H9 (cell line): ENCODE data around the gene AIF1L. TPM values are rescaled to one million over a fixed set of nuclear protein-coding genes. Genes with fewer than 3 reads are reported as not detected.

Experiments
- DNase-seq: peaks from one replicate; pipeline ENCODE4 v3.0.0-alpha.2; 2017
- H2AFZ ChIP-seq: one replicate; pipeline ENCODE4 v1.6.1; 2013; ENCODE audit warnings: mild to moderate bottlenecking, low read length, control low read depth, moderate library complexity
- H2AK5ac ChIP-seq: 2 replicates; pipeline ENCODE4 v1.6.1; 2013; ENCODE audit warnings: low read length, control low read depth, mixed read lengths; ENCODE audit not compliant: insufficient read length
- H2BK120ac ChIP-seq: one replicate; pipeline ENCODE4 v1.6.1; 2013; ENCODE audit warnings: low read depth, mild to moderate bottlenecking, low read length, control low read depth, inconsistent platforms; ENCODE audit not compliant: poor library complexity, severe bottlenecking
- H2BK12ac ChIP-seq: 2 replicates; pipeline ENCODE4 v1.6.1; 2013; ENCODE audit warnings: low read length, control low read depth, mixed read lengths, low read depth; ENCODE audit not compliant: insufficient read length
- H2BK15ac ChIP-seq: 2 replicates; pipeline ENCODE4 v1.6.1; 2013; ENCODE audit warnings: low read depth, low read length, control low read depth
- H2BK20ac ChIP-seq: one replicate; pipeline ENCODE4 v1.6.1; 2013; ENCODE audit warnings: low read depth, mild to moderate bottlenecking, low read length, control low read depth, inconsistent platforms; ENCODE audit not compliant: poor library complexity, severe bottlenecking
- H2BK5ac ChIP-seq: 2 replicates; pipeline ENCODE4 v1.6.1; 2013; ENCODE audit warnings: low read length, control low read depth, mixed read lengths; ENCODE audit not compliant: insufficient read length
- H3K14ac ChIP-seq: 2 replicates; pipeline ENCODE4 v1.6.1; 2013; ENCODE audit warnings: low read length, control low read depth; ENCODE audit not compliant: insufficient read depth
- H3K18ac ChIP-seq: 2 replicates; pipeline ENCODE4 v1.6.1; 2013; ENCODE audit warnings: low read depth, mild to moderate bottlenecking, mixed read lengths, low read length, control low read depth; ENCODE audit not compliant: insufficient read length
- H3K23ac ChIP-seq: 2 replicates; pipeline ENCODE4 v1.6.1; 2013; ENCODE audit warnings: low read length, control low read depth, mixed read lengths, low read depth; ENCODE audit not compliant: insufficient read length
- H3K23me2 ChIP-seq: 2 replicates; pipeline ENCODE4 v1.6.1; 2013; ENCODE audit warnings: low read depth, mild to moderate bottlenecking, mixed read lengths, low read length, control low read depth; ENCODE audit not compliant: insufficient read length, poor library complexity, severe bottlenecking
- H3K27ac ChIP-seq: 2 replicates; pipeline ENCODE4 v1.5.1; 2013; ENCODE audit warnings: low read length, control low read depth, mixed read lengths, low read depth; ENCODE audit not compliant: insufficient read length
- H3K27me3 ChIP-seq: 2 replicates; pipeline ENCODE4 v1.6.1; 2013; ENCODE audit warnings: low read length, control low read depth, inconsistent platforms; ENCODE audit not compliant: insufficient read depth
- H3K4ac ChIP-seq: 2 replicates; pipeline ENCODE4 v1.6.1; 2013; ENCODE audit warnings: low read depth, mild to moderate bottlenecking, control low read depth, inconsistent platforms, low read length, moderate library complexity
- H3K4me1 ChIP-seq: 2 replicates; pipeline ENCODE4 v1.6.1; 2013; ENCODE audit warnings: low read length, control low read depth, inconsistent platforms; ENCODE audit not compliant: insufficient read depth
- H3K4me2 ChIP-seq: 2 replicates; pipeline ENCODE4 v1.6.1; 2013; ENCODE audit warnings: low read length, control low read depth, mixed read lengths; ENCODE audit not compliant: insufficient read length, insufficient read depth
- H3K56ac ChIP-seq: 2 replicates; pipeline ENCODE4 v1.6.1; 2013; ENCODE audit warnings: low read depth, mild to moderate bottlenecking, mixed read lengths, low read length, control low read depth; ENCODE audit not compliant: insufficient read length
- H3K79me1 ChIP-seq: 2 replicates; pipeline ENCODE4 v1.6.1; 2013; ENCODE audit warnings: low read depth, mild to moderate bottlenecking, moderate library complexity, low read length, control low read depth, inconsistent platforms; ENCODE audit not compliant: insufficient read depth, poor library complexity, severe bottlenecking
- H3K79me2 ChIP-seq: 2 replicates; pipeline ENCODE4 v1.6.1; 2013; ENCODE audit warnings: low read length, control low read depth, inconsistent platforms; ENCODE audit not compliant: insufficient read depth
- H3K9ac ChIP-seq: 2 replicates; pipeline ENCODE4 v1.6.1; 2013; ENCODE audit warnings: low read length, control low read depth, mixed read lengths; ENCODE audit not compliant: insufficient read length; ENCODE audit errors: extremely low read depth
- H3K9me3 ChIP-seq: one replicate; pipeline ENCODE4 v1.6.1; 2013; ENCODE audit warnings: low read depth, low read length, inconsistent platforms; ENCODE audit not compliant: control insufficient read depth
- H3T11ph ChIP-seq: one replicate; pipeline ENCODE4 v1.6.1; 2013; ENCODE audit warnings: mild to moderate bottlenecking, low read length, control low read depth, inconsistent platforms
- H4K20me1 ChIP-seq: one replicate; pipeline ENCODE4 v1.6.1; 2013; ENCODE audit not compliant: control insufficient read depth, insufficient read length, insufficient read depth
- H4K5ac ChIP-seq: 2 replicates; pipeline ENCODE4 v1.6.1; 2013; ENCODE audit warnings: low read depth, mild to moderate bottlenecking, mixed read lengths, low read length, control low read depth; ENCODE audit not compliant: insufficient read length
- H4K8ac ChIP-seq: replicated peaks from 2 replicates; pipeline ENCODE4 v1.6.1; 2013; ENCODE audit warnings: low read length, control low read depth, mixed read lengths, low read depth; ENCODE audit not compliant: insufficient read length
- H4K91ac ChIP-seq: 2 replicates; pipeline ENCODE4 v1.6.1; 2013; ENCODE audit warnings: low read depth, mild to moderate bottlenecking, moderate library complexity, mixed read lengths, low read length, control low read depth; ENCODE audit not compliant: insufficient read length
- H3K27ac Mint-ChIP-seq, 3 experiments: 2 replicates in 2 of 3; 3 replicates in 1 of 3; pipeline ENCODE4 v1.8.0; 2020 to 2021; ENCODE audit warnings: mixed read lengths in 3 of 3, mild to moderate bottlenecking in 1 of 3, moderate library complexity in 1 of 3
- H3K27me3 Mint-ChIP-seq: 2 replicates; pipeline ENCODE4 v1.8.0; 2021; ENCODE audit warnings: low read depth, mild to moderate bottlenecking, moderate library complexity, mixed read lengths
- H3K36me3 Mint-ChIP-seq, 3 experiments: 2 replicates in 2 of 3; 3 replicates in 1 of 3; pipeline ENCODE4 v1.8.0; 2020 to 2021; ENCODE audit warnings: low read depth in 3 of 3, mixed read lengths in 3 of 3; ENCODE audit not compliant: insufficient read depth in 1 of 3
- H3K4me1 Mint-ChIP-seq, 2 experiments: 2 replicates each; pipeline ENCODE4 v1.8.0; 2020; ENCODE audit warnings: mixed read lengths in 2 of 2
- H3K4me3 Mint-ChIP-seq, 2 experiments: 2 replicates in 1 of 2; 3 replicates in 1 of 2; pipeline ENCODE4 v1.8.0; 2020 to 2021; ENCODE audit warnings: mild to moderate bottlenecking in 2 of 2, mixed read lengths in 2 of 2, moderate library complexity in 1 of 2
- H3K9me3 Mint-ChIP-seq, 2 experiments: 2 replicates in 1 of 2; 3 replicates in 1 of 2; pipeline ENCODE4 v1.8.0; 2020; ENCODE audit warnings: mild to moderate bottlenecking in 2 of 2, mixed read lengths in 2 of 2, moderate library complexity in 1 of 2
- CTCF ChIP-seq: fragments of 200-600 bp; sonication (generic); conservative IDR thresholded peaks from 3 replicates; pipeline ENCODE4 v1.8.0; 2021; ENCODE audit warnings: antibody characterized with exemption, mild to moderate bottlenecking
- WGBS: extraction: QIAGEN DNeasy Blood & Tissue Kit; methylation state at CpG from one replicate; pipeline ENCODE4 v1.1.7; 2013; ENCODE audit warnings: missing lambda C conversion rate, low lambda C conversion rate, mixed read lengths; ENCODE audit not compliant: insufficient read length; ENCODE audit errors: extremely low coverage; 5-methylcytosine and 5-hydroxymethylcytosine counted together
- total RNA-seq: library from RNA; stranded (reverse); gene quantifications from 2 replicates; pipeline ENCODE4 v1.2.1, GENCODE V29; 2021

The AIF1L gene
- total RNA-seq, 1 experiment from 2014 or later, result 122 TPM

DNA sequence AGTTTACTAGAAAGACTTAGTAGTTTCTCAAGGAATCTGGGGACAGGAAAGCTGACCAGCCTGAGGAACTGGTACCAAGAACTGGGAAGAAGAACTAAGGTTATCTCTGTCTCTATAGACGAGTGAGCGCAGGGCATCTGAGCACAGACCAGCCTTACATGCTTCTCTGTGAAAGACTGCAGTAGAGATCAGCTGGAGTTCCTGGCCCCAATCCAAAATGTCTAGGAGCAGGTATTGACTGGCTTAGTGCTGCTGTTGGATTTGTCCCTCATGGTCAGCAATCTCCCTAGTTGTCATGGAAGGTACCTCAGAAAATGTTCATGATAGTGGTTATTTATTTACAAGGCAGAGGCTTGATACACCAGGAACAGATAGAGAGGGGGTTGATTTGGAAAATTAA lies 42.3 kb downstream of the AIF1L start:
- Histone ChIP-seq H4K5ac (no peak overlapping the region), H3K27me3 (no peaks in the 10 kb centered on the region), H3K9ac (no peak overlapping the region), H2BK120ac (no peak overlapping the region), H3K14ac (no peak overlapping the region), H3K4ac (no peak overlapping the region), H3K4me1 (no peaks in the 10 kb centered on the region), H4K8ac (no peak overlapping the region), H2AFZ (no peak overlapping the region), H2BK5ac (no peak overlapping the region), H4K20me1 (no peaks in the 10 kb centered on the region), H3K18ac (no peak overlapping the region), H3K79me1 (no peaks in the 10 kb centered on the region), H3K23ac (no peak overlapping the region), H3K56ac (no peak overlapping the region), H2BK15ac (no peak overlapping the region), H3K4me2 (no peak overlapping the region), H3K27ac (no peak overlapping the region), H4K91ac (no peak overlapping the region), H3T11ph (no peak overlapping the region), H3K23me2 (no peaks in the 10 kb centered on the region), H2BK12ac (no peak overlapping the region), H3K79me2 (no peaks in the 10 kb centered on the region), H3K9me3 (no peaks in the 10 kb centered on the region), H2AK5ac (no peak overlapping the region), H2BK20ac (no peak overlapping the region)
- no peak overlapping the region for H3K27ac Mint-ChIP-seq
- no peak for DNase-seq
- no peak overlapping the region for H3K4me3 Mint-ChIP-seq
- no CpG with 5 or more reads among the region's 2 CpGs for WGBS
- peaks cover 0 to 1% of the 10 kb centered on the region in 2 experiments; a peak in 2 of 4 replicates for H3K4me1 Mint-ChIP-seq
- H3K27me3 Mint-ChIP-seq, result no peaks in the 10 kb centered on the region
- no peaks in the 10 kb centered on the region for H3K9me3 Mint-ChIP-seq
- H3K36me3 Mint-ChIP-seq, result peaks cover 29 to 94% (median 73%) of the 10 kb centered on the region in 3 experiments; a peak in 6 of 7 replicates
- TF ChIP-seq CTCF, result no peak
